Fibroblast of skin of right biceps (primary cell): ENCODE data around the gene ANGPT4.
"Not testable (repeated sequence)": the region's sequence is repeated elsewhere in the genome, so short reads cannot be mapped to it uniquely, and the experiment has no call there.

Experiments used
- DNase-seq: peaks from one replicate; pipeline ENCODE4 v3.0.0-alpha.2; 2013

Gene ANGPT4

GRCh38 chr20:871436-871835 is 44.7 kb downstream of the ANGPT4 start:
- no peak for DNase-seq

DNA sequence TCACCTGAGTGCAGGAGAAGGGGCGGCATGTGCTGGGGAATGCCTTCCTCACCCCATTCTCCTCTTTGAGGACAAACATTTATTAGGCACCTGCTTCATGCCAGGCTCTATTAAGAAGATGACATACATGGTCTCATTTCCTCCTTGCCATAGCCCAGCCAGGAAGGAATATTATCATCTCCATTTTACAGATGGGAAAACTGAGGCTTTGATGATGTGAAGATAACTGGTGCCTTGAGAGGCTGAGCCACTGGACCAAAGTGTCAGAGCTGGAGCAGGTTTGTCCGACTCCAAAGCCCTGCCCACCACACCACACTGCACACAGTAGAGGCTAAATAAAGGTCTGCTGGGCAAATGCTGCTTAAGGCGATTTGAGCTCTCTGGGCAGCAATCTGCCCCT is 45.4 kb downstream of the ANGPT4 start:
- DNase-seq = no peak

GRCh38 chr20:869606-870005 is 46.5 kb downstream of the ANGPT4 start:
- DNase-seq = no peak

DNA sequence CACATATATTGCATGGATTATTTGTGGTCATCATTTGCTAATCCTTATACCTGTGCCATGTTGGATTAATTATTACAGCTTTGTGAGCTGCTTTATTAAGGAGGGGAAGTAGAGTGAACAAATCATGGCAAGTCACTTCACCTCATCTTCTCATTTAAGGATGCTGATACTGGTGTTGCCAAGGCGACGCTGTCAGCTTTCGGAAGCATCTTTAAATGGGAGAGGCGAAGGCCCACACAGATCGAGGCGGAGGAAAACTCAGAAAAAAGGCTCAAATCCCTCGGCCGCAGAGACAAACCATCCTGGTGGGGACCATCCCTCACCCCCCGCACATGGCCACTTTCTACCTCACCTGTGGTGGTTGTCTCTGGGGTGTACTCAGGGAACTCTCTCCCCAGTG is 47.9 kb downstream of the ANGPT4 start:
- no peak for DNase-seq

GRCh38 chr20:865440-865839 is 50.7 kb downstream of the ANGPT4 start:
- no peak for DNase-seq

DNA sequence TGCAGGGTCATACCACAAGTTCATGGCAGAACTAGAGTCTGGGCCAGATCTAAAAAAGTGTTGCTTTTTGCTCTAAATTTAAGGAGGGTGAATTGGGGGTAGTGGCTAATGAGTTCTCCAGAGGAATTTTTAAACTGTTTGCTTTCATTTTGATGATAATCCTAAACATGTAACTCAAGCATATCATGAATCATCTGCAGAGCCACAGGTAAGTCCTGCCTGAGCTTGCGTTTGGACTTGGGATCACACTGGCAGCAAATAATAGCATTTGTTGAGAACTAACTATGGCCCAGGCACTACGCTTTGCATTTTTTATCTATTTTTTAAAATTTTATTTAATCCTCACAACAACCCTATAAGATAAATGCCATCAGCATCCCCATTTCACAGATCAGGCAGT is 55.2 kb downstream of the ANGPT4 start:
- DNase-seq = no peak

- DNase-seq = no peak
Measured at GRCh38 chr20:859751-860231, 56.3 kb downstream of the ANGPT4 start.

GRCh38 chr20:858011-858410 is 58.1 kb downstream of the ANGPT4 start:
- DNase-seq = no peak

DNA sequence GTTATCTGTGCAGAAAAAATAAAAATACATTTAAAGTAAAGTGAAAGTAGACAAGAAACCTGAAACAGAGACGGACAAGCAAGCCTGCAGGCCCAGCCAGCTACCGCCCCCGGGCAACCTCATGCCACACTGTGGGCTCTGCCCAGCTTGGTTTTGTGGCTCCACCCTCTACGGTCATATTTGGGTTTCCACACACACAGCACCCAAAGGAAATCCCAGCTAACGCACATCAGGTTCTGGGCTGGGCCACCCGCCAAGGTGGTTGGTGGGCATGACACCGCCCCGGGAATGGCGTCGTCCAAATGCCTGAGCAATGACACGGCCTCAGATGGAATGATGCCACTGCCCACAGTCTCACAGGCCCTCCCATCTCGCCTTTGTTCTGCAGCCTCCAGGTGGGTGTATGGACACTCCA is 59.8 kb downstream of the ANGPT4 start:
- peak; percentile 71 for DNase-seq

GRCh38 chr20:855466-856360 is 60.4 kb downstream of the ANGPT4 start:
- no peak for DNase-seq

DNA sequence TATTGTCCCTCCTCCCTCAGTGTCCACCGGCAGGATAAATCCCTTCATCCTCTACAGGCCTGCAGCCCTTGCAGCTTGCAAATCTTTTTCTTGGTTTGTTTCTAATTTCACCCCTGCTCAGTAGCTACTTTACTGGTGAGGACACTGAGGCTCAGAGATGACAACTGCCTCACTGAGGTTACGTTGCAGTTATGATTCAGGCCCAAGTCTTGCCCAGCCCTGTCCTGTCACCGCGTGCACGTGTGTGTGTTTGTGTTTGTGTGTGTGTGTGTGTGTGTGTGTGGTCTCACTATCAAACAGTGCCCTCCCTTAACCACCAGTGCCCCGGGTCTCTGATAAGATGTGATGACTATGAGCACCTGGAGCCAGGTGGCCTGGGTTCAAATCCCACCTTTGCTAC is 61.5 kb downstream of the ANGPT4 start:
- DNase-seq = no peak

GRCh38 chr20:853406-853996 is 62.6 kb downstream of the ANGPT4 start:
- no peak for DNase-seq

- DNase-seq = not testable (repeated sequence)
Measured at GRCh38 chr20:848731-849130, 67.4 kb downstream of the ANGPT4 start.

DNA sequence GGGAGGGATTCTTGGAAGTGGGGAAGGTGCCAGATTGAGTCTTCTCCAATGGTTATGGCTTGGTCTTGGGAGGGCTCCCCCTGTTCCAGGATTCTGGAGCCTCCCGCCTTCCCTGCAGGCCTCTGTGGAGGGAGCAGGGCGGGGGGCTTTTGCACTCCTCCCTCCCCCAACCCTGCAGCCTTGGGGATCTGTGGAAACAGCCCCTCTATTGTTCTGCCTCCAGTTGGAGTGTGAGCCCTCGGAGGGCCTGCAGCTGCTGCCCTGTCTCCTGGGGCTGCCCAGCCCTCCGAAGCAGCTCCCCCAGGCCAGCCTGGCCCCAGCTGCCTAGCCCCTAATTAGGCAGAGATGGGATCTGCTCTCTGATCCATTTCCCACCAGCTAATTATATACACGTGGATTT is 67.9 kb downstream of the ANGPT4 start:
- DNase-seq = no peak

GRCh38 chr20:846894-847278 is 69.2 kb downstream of the ANGPT4 start:
- no peak for DNase-seq

- no peak for DNase-seq
Measured at GRCh38 chr20:845941-846893, 69.9 kb downstream of the ANGPT4 start.

DNA sequence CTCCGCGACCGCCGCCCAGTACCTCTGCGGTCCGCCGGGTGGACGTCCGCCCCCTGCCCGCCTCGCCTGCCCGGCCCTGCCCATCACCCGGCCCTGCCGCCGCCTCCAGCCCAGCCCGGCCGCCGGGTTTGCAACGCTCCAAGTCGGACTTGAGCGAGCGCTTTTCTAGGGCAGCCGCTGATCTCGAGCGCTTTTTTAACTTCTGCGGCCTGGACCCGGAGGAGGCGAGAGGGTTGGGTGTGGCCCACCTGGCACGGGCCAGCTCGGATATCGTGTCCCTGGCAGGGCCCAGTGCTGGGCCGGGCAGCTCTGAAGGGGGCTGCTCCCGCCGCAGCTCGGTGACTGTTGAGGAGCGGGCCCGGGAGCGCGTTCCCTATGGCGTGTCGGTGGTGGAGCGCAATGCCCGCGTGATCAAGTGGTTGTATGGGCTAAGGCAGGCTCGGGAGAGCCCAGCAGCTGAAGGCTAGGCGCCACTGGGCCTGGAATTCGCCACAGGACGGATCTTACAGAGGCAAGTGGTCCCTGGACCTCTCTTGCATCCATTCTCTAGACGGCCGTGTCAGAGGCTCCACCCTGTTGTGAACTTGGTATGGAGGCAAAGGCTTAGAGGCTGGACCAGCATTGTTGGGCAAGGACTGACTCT is 70.8 kb downstream of the ANGPT4 start:
- DNase-seq = no peak

DNA sequence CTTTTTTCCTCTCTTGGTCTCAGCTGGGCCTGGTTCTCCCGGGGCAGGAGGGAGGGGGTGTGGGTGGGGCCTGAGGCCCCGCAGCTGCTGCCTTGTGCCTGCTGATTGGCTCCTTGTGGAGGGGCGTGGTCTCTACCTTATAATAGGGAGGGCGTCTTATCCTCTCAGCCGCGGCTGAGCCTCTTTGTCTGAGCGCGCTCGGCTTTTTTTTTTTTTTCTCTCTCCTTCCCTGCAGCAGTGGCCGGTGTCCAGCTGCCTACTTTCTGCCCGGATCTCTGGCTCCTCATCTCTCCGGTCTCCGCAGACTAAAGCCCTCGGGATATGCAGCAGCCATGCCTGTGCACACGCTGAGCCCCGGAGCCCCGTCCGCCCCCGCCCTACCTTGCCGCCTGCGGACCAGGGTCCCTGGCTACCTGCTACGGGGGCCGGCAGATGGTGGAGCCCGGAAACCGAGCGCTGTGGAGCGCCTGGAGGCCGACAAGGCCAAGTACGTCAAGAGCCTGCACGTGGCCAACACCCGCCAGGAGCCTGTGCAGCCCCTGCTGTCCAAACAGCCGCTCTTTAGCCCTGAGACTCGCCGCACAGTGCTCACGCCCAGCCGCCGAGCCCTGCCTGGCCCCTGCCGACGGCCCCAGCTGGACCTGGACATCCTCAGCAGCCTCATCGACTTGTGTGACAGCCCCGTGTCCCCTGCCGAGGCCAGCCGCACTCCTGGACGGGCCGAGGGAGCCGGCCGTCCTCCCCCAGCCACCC is 71.5 kb downstream of the ANGPT4 start:
- peak; percentile 89 for DNase-seq

DNA sequence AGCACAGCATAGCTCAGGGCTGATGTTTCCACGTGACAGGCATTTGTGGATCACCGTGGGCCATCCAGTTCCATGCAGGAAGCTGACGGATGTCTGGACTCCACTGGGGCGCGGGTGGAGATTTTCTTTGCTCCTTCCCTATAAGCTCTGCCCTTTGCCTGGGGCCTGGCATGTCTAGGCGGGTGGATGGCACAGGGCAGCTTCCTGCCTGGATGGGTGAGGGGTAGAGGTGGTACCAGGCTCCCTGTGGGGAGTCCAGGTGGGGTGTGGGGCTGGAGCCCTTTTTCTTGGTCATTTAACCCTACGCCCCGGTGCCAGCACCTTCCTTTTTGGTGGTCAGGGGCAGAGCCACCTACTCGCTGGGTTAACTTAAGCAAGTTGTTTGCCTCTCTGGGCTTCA is 72.2 kb downstream of the ANGPT4 start:
- no peak for DNase-seq

DNA sequence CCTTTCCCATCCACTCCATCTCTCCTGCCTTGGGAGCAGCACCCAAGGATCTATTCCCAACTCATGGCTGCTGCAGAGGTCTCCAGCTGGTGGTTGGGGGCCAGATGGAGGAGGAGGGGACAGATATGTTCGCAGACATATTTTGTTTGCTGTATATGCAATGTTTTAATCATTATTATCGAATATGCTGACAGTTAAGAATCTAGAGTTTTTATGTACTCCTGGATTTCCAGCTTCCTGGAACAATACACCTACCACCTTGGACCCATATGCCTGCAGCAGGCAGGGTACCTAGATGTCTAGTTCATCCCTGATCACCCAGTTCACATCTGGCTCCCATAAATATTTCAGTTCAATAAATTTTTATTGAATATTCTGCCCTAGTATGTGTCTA is 73.6 kb downstream of the ANGPT4 start:
- no peak for DNase-seq

GRCh38 chr20:841568-842546 is 74.3 kb downstream of the ANGPT4 start:
- no peak for DNase-seq
